RWPE2 (cell line): Measurements from ENCODE around the gene ZBED4.
"Not testable (repeated sequence)": the region's sequence is repeated elsewhere in the genome, so short reads cannot be mapped to it uniquely, and the experiment has no call there.

Source experiments
- ATAC-seq: fragments of 200-7000 bp; cut with Tn5 transposase; 3 replicates; pipeline ENCODE4 v1.9.1; 2021; ENCODE audit warnings: low read depth
- DNase-seq: peaks from one replicate; pipeline ENCODE4 v3.0.0-alpha.2; 2020; ENCODE audit warnings: low spot score
- H3K27ac ChIP-seq: fragments of 450-650 bp; 2 replicates; pipeline ENCODE4 v1.5.1; 2017; ENCODE audit warnings: mild to moderate bottlenecking; ENCODE audit not compliant: poor library complexity, severe bottlenecking
- H3K27me3 ChIP-seq: fragments of 250-450 bp; sonication (Bioruptor Pico); 2 replicates; pipeline ENCODE4 v1.5.1; 2021; ENCODE audit warnings: mild to moderate bottlenecking, moderate library complexity; ENCODE audit not compliant: insufficient read depth, poor library complexity, severe bottlenecking
- H3K36me3 ChIP-seq: fragments of 250-450 bp; sonication (Bioruptor Pico); 2 replicates; pipeline ENCODE4 v1.5.1; 2020; ENCODE audit warnings: low read depth, mild to moderate bottlenecking, moderate library complexity
- H3K4me1 ChIP-seq: fragments of 250-450 bp; sonication (Bioruptor Pico); 2 replicates; pipeline ENCODE4 v1.5.1; 2021; ENCODE audit warnings: mild to moderate bottlenecking, moderate library complexity; ENCODE audit not compliant: insufficient read depth, poor library complexity, severe bottlenecking
- H3K4me3 ChIP-seq: fragments of 250-450 bp; sonication (Bioruptor Pico); 2 replicates; pipeline ENCODE4 v1.5.1; 2021; ENCODE audit warnings: mild to moderate bottlenecking, moderate library complexity; ENCODE audit not compliant: severe bottlenecking
- H3K9me3 ChIP-seq: fragments of 250-450 bp; sonication (Bioruptor Pico); 2 replicates; pipeline ENCODE4 v1.5.1; 2021; ENCODE audit warnings: mild to moderate bottlenecking, moderate library complexity; ENCODE audit not compliant: severe bottlenecking
- CTCF ChIP-seq: fragments of 450-650 bp; IDR thresholded peaks from one replicate; pipeline ENCODE4 v1.5.1; 2017; ENCODE audit warnings: mild to moderate bottlenecking, moderate library complexity; ENCODE audit not compliant: poor library complexity, severe bottlenecking

Gene ZBED4

GRCh38 chr22:49815641-49816091 lies 38.0 kb upstream of the ZBED4 start:
- DNase-seq (no peak), ATAC-seq (peak; percentile 44; the same call in 2 of the 3 replicates)
- Histone ChIP-seq H3K36me3 (peaks cover 53% of the 10 kb centered on the region), H3K4me1 (no peaks in the 10 kb centered on the region), H3K27ac (no peak overlapping the region), H3K9me3 (no peaks in the 10 kb centered on the region), H3K4me3 (no peak overlapping the region), H3K27me3 (no peaks in the 10 kb centered on the region)
- TF ChIP-seq CTCF = no peak

- Histone ChIP-seq H3K9me3 (no peaks in the 10 kb centered on the region), H3K36me3 (peaks cover 67% of the 10 kb centered on the region), H3K27ac (no peak overlapping the region), H3K27me3 (no peaks in the 10 kb centered on the region), H3K4me1 (no peaks in the 10 kb centered on the region), H3K4me3 (no peak overlapping the region)
- no peak for TF ChIP-seq CTCF
- DNase-seq (peak; percentile 23), ATAC-seq (no peak)
Observed at GRCh38 chr22:49817359-49817758, 36.3 kb upstream of the ZBED4 start.

DNA sequence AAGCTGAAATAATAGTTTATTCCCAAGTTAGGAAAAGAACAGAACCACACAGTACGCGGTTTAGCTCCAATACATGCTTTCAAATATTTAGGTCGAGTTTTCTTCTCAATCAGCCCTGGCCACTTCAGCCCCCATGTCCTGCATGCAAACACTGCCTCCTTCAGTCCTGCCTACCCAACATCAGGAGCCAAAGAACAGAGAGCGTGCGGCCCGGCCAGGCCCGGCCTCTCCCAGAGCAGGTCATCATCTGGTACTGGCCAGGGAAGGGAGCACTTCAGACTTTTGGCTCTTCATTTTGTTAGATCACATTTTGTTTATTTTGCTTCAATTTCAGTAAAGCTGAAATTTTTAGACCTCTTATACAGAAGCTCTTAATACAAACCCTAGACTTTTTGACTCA lies 32.7 kb upstream of the ZBED4 start:
- peaks cover 94% of the 10 kb centered on the region for H3K36me3 ChIP-seq

GRCh38 chr22:49821741-49822140 lies 31.9 kb upstream of the ZBED4 start:
- H3K4me3 ChIP-seq, H3K27me3 ChIP-seq, H3K9me3 ChIP-seq, ATAC-seq, H3K4me1 ChIP-seq, H3K27ac ChIP-seq, DNase-seq: not testable (repeated sequence)
- peaks cover 92% of the 10 kb centered on the region for H3K36me3 ChIP-seq

More for the DNA sequence above, 32.7 kb upstream of the ZBED4 start:
- ATAC-seq (no peak), DNase-seq (no peak)
- H3K4me3 ChIP-seq = no peak overlapping the region
- H3K9me3 ChIP-seq = no peaks in the 10 kb centered on the region
- TF ChIP-seq CTCF = no peak
- no peak overlapping the region for H3K27ac ChIP-seq
- peaks cover 9% of the 10 kb centered on the region for H3K4me1 ChIP-seq
- no peaks in the 10 kb centered on the region for H3K27me3 ChIP-seq

- Histone ChIP-seq H3K27ac (no peak overlapping the region), H3K4me3 (no peak overlapping the region), H3K9me3 (no peaks in the 10 kb centered on the region), H3K36me3 (peaks cover 75% of the 10 kb centered on the region), H3K27me3 (no peaks in the 10 kb centered on the region), H3K4me1 (peaks cover 9% of the 10 kb centered on the region)
- no peak for DNase-seq
- no peak for TF ChIP-seq CTCF
- no peak for ATAC-seq
Observed at GRCh38 chr22:49823289-49824045, 30.2 kb upstream of the ZBED4 start.
